Measurements from ENCODE around the gene CYP24A1. TPM values are rescaled to one million over a fixed set of nuclear protein-coding genes. Genes with fewer than 3 reads are reported as not detected.
"Not testable (repeated sequence)": the region's sequence is repeated elsewhere in the genome, so short reads cannot be mapped to it uniquely, and the experiment has no call there.

The CYP24A1 gene
- total and polyA plus RNA-seq, 2 of the 13 experiments (the other 11 are each of a cell fraction or from before 2014, with no cell fraction given): 9.4 to 32.7 TPM

- POLR2A ChIA-PET: interaction anchor here (1.4 kb wide), 1 partner anchor 19 kb away, joined by 8 read pairs; no protein-coding TSS in a partner anchor
- H2AFZ ChIP-seq (ENCODE audit: low read length); H4K20me1 ChIP-seq (ENCODE audit: insufficient read depth, low read length); DNase-seq (ENCODE audit: low spot score); H3K27me3 ChIP-seq (ENCODE audit: control insufficient read depth in 1 of 2, insufficient read depth in 2 of 2, low read length in 2 of 2); H3K9me3 ChIP-seq (ENCODE audit: low read length); H3K4me2 ChIP-seq (ENCODE audit: low read depth, low read length); H3K79me2 ChIP-seq (ENCODE audit: insufficient read depth, low read length); intact Hi-C loops (cut with micrococcal nuclease; ENCODE audit: unreplicated experiment); H3K36me3 ChIP-seq (replicated peaks in 1 of 2; ENCODE audit: control insufficient read depth in 1 of 2, insufficient read depth in 2 of 2, low read length in 2 of 2); H3K9ac ChIP-seq (ENCODE audit: insufficient read depth, low read depth, low read length); H3K27ac ChIP-seq (ENCODE audit: extremely low read length, insufficient read depth, low read length); BruUV-seq (replicated peaks); FAIRE-seq; in situ Hi-C loops (cut with HindIII; ENCODE audit: extremely low pct_ligation_motif_present, low pct_unique_long_range_greater_than_20kb); H3K4me3 ChIP-seq (replicated peaks in 1 of 3; ENCODE audit: insufficient read depth in 1 of 3, low read depth in 2 of 3, low read length in 3 of 3); CTCF ChIA-PET (ENCODE audit: low intra/inter-chr PET ratio, low total read pairs); ATAC-seq: not testable (repeated sequence)
- WGBS (ENCODE audit: low lambda C conversion rate): 98% methylated on average over 12 of the region's 12 CpGs
- peaks cover 65% of the 10 kb centered on the region for H3K4me1 ChIP-seq (ENCODE audit: insufficient read depth, low read length)
Observed at GRCh38 chr20:54126328-54126727, 47.5 kb downstream of the CYP24A1 start.

GRCh38 chr20:54123587-54124180 lies 50.1 kb downstream of the CYP24A1 start:
- under 1% methylated on average over 11 of the region's 11 CpGs for WGBS (ENCODE audit: low lambda C conversion rate)
- peak overlapping the region; percentile 94 for H3K9ac ChIP-seq (ENCODE audit: insufficient read depth, low read depth, low read length)
- H3K27ac ChIP-seq (ENCODE audit: extremely low read length, insufficient read depth, low read length): peak overlapping the region; percentile 98
- intact Hi-C loops (cut with micrococcal nuclease; ENCODE audit: unreplicated experiment): loop anchor here (1.0 kb wide), 3 partner anchors 8 to 19 kb away; no protein-coding TSS in a partner anchor
- ATAC-seq (peak; percentile 98), DNase-seq (ENCODE audit: low spot score) (peak; percentile 100), FAIRE-seq (peak; percentile 96)
- H3K79me2 ChIP-seq (ENCODE audit: insufficient read depth, low read length): no peaks in the 10 kb centered on the region
- ChIA-PET CTCF (ENCODE audit: low intra/inter-chr PET ratio, low total read pairs) (interaction anchor here (0.7 to 1.9 kb wide), 5 partner anchors 9 to 72 kb away, joined by 3 to 6 read pairs (median 3); no protein-coding TSS in a partner anchor), POLR2A (interaction anchor here (0.8 to 4.4 kb wide), 13 partner anchors 8 to 544 kb away, joined by 3 to 135 read pairs (median 5); partner anchors contain the start of gene PFDN4)
- H3K9me3 ChIP-seq (ENCODE audit: low read length): no peaks in the 10 kb centered on the region
- peaks cover 87% of the 10 kb centered on the region for H3K4me1 ChIP-seq (ENCODE audit: insufficient read depth, low read length)
- BruUV-seq (replicated peaks): no TSS peak
- H3K4me2 ChIP-seq (ENCODE audit: low read depth, low read length): peak overlapping the region; percentile 84
- no peaks in the 10 kb centered on the region for H3K27me3 ChIP-seq (ENCODE audit: control insufficient read depth in 1 of 2, insufficient read depth in 2 of 2, low read length in 2 of 2)
- H2AFZ ChIP-seq (ENCODE audit: low read length): no peak overlapping the region
- H3K36me3 ChIP-seq (replicated peaks in 1 of 2; ENCODE audit: control insufficient read depth in 1 of 2, insufficient read depth in 2 of 2, low read length in 2 of 2): no peaks in the 10 kb centered on the region
- peak overlapping the region in 2 of 3 experiments; percentile 30 to 59; a peak in 5 of 6 replicates for H3K4me3 ChIP-seq (replicated peaks in 1 of 3; ENCODE audit: insufficient read depth in 1 of 3, low read depth in 2 of 3, low read length in 3 of 3)
- no peaks in the 10 kb centered on the region for H4K20me1 ChIP-seq (ENCODE audit: insufficient read depth, low read length)
- in situ Hi-C loops (cut with HindIII; ENCODE audit: extremely low pct_ligation_motif_present, low pct_unique_long_range_greater_than_20kb): no loop called here
- TF ChIP-seq MXI1 (IDR thresholded peaks at IDR 0.05; ENCODE audit: borderline replicate concordance, low read depth, low read length): peak; percentile 86; the same call in 2 of the 3 replicates
- peak; percentile 98 for TF ChIP-seq ZNF318 (CRISPR knock-in tag; IDR thresholded peaks at IDR 0.05)
- peak; percentile 85; the same call in 1 of the 2 replicates for TF ChIP-seq U2AF2 (IDR thresholded peaks at IDR 0.05; ENCODE audit: low read depth, low read length)
- peak; percentile 86; the same call in 1 of the 2 replicates for TF ChIP-seq ZNF335 (CRISPR knock-in tag; IDR thresholded peaks at IDR 0.05)
- peak; percentile 84 for TF ChIP-seq ZFX (CRISPR knock-in tag; IDR thresholded peaks at IDR 0.05; ENCODE audit: low read depth)
- TF ChIP-seq ZNF562 (CRISPR knock-in tag; IDR thresholded peaks at IDR 0.05; ENCODE audit: borderline replicate concordance): no peak
- TF ChIP-seq ZBTB7B (CRISPR knock-in tag; IDR thresholded peaks at IDR 0.05): peak; percentile 84; the same call in 1 of the 2 replicates
- TF ChIP-seq, protein P1, sequence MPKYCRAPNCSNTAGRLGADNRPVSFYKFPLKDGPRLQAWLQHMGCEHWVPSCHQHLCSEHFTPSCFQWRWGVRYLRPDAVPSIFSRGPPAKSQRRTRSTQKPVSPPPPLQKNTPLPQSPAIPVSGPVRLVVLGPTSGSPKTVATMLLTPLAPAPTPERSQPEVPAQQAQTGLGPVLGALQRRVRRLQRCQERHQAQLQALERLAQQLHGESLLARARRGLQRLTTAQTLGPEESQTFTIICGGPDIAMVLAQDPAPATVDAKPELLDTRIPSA (CRISPR knock-in tag; IDR thresholded peaks at IDR 0.05; ENCODE audit: borderline replicate concordance): no peak
